ENCODE data around the gene DGKD. TPM values are rescaled to one million over a fixed set of nuclear protein-coding genes. Genes with fewer than 3 reads are reported as not detected.

DGKD gene
- total RNA-seq, 1 donor from 2014 or later, result 86.7 TPM

DNA sequence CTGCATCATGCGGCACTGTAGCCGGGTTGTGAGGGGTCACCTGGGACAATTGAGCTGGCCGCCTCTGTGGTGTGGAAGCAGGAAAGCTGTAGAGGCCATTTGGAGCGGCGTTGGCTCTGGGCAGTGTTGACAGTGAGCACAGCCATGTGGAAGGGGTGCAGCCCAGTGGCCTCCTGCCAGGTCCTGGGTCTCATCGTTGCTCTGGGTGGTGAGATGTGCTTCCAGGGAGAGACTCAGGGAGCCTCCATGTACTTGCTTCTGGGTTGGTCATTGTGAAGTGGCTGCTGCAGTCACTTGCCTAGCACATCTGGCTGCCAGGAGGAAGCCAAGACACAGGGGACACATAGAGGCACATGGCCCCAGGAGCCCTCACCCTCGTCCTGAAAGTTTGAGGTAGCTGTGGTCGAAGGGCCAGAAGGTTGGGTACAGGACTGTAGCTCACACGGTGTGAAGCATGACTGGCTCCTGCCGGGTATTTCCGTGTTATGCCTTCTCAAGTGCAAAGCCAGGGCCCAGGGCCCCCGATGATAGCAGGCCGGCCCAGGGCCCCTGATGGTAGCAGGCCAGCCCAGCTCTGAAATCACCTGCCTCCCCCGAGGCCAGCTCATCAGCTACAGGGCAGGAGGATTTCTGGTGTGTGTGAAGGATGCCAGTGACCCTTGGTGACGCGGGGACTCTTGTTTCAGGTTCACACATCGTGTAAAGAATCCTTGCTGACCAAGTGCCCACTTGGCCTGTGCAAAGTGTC lies 82.6 kb downstream of the DGKD start:
- H3K27ac ChIP-seq, result no peak overlapping the region
- no peaks in the 10 kb centered on the region for H3K27me3 ChIP-seq
- no peak for TF ChIP-seq CTCF (IDR thresholded peaks at IDR 0.05)
- intact Hi-C loops (cut with DNase I), result no loop called here
- no peak for ATAC-seq
- H3K36me3 ChIP-seq, result peaks cover 52% of the 10 kb centered on the region
- H3K4me1 ChIP-seq, result no peaks in the 10 kb centered on the region
- no peak overlapping the region for H3K4me3 ChIP-seq
- DNase-seq, result peak; percentile 52
- H3K9me3 ChIP-seq, result no peaks in the 10 kb centered on the region

- Histone ChIP-seq H3K4me1 (no peaks in the 10 kb centered on the region), H3K27ac (no peak overlapping the region), H3K27me3 (no peaks in the 10 kb centered on the region), H3K4me3 (no peak overlapping the region), H3K36me3 (peaks cover 57% of the 10 kb centered on the region), H3K9me3 (no peaks in the 10 kb centered on the region)
- ATAC-seq (no peak), DNase-seq (peak; percentile 45)
- intact Hi-C loops (cut with DNase I), result no loop called here
- no peak for TF ChIP-seq CTCF (IDR thresholded peaks at IDR 0.05)
These were observed 83.2 kb downstream of the DGKD start for GRCh38 chr2:233437439-233437955.

DNA sequence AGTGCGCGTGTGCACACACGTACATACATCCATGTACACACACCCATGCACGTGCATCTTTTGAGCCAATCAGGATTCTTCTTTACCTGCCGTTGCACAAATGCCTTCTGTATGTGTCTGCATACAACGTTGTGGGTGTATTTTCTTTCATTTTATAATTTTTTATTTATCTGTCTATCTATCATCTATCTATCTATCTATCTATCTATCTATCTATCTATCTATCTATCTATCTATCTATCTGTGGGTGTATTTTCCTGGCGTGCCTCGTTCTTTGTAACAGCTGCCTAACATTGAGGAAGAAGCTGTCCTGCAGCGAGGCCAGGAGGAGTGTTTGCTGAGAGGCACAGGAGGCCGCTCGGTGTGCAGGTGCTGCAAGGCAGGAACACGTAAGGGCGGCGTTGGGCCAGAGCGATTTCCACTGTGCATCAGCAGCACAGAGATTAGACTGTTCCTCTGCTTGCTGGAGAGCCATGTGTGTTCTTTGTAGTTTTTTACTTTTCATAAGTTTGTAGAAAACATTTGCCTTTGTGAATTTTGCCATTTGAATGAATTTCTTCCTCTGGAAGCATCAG lies 84.4 kb downstream of the DGKD start:
- no peaks in the 10 kb centered on the region for H3K27me3 ChIP-seq
- H3K27ac ChIP-seq, result no peak overlapping the region
- intact Hi-C loops (cut with DNase I), result no loop called here
- no peak for ATAC-seq
- H3K4me3 ChIP-seq, result no peak overlapping the region
- H3K4me1 ChIP-seq, result no peaks in the 10 kb centered on the region
- peaks cover 63% of the 10 kb centered on the region for H3K36me3 ChIP-seq
- H3K9me3 ChIP-seq, result no peaks in the 10 kb centered on the region
- DNase-seq, result peak; percentile 36
- no peak for TF ChIP-seq CTCF (IDR thresholded peaks at IDR 0.05)

DNA sequence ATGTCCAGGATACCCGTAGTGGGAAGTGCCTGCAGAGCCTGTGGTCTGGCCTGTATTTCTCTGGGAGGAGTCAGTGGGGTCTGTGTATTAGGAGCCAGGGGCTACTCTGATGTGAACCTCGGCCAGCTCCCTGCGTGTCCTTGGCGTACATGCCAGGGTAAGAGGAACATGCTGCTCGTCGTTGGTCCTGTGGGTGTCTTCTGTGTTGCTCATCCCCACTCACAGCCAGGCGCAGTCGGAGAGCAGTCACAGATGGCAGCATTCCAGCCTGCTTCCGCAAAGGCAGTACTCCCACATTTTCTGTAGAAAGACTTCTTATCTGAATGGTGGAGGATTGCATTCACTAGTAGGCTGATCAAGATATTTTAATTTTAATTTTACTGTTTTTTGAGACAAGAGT lies 84.9 kb downstream of the DGKD start:
- Histone ChIP-seq H3K9me3 (no peaks in the 10 kb centered on the region), H3K36me3 (peaks cover 63% of the 10 kb centered on the region), H3K4me1 (no peaks in the 10 kb centered on the region), H3K27ac (no peak overlapping the region), H3K27me3 (no peaks in the 10 kb centered on the region), H3K4me3 (no peak overlapping the region)
- intact Hi-C loops (cut with DNase I), result no loop called here
- TF ChIP-seq CTCF (IDR thresholded peaks at IDR 0.05), result no peak
- DNase-seq, result peak; percentile 37
- no peak for ATAC-seq

GRCh38 chr2:233440314-233440713 lies 86.0 kb downstream of the DGKD start:
- DNase-seq, result peak; percentile 57
- no peaks in the 10 kb centered on the region for H3K4me1 ChIP-seq
- H3K27ac ChIP-seq, result no peak overlapping the region
- no peaks in the 10 kb centered on the region for H3K9me3 ChIP-seq
- no peak overlapping the region for H3K4me3 ChIP-seq
- peaks cover 64% of the 10 kb centered on the region for H3K36me3 ChIP-seq
- intact Hi-C loops (cut with DNase I), result loop anchor here (10.0 kb wide), 1 partner anchor 86 kb away; the partner anchor contains the start of gene DGKD
- ATAC-seq, result no peak
- H3K27me3 ChIP-seq, result no peaks in the 10 kb centered on the region
- no peak for TF ChIP-seq CTCF (IDR thresholded peaks at IDR 0.05)
